Measurements from ENCODE around the gene SAMD4B.
A peak's percentile ranks its signal among the peaks of the same experiment; 100 is the strongest.

SAMD4B gene

GRCh38 chr19:39355253-39355652 is 13.0 kb downstream of the SAMD4B start:
- no peaks in the 10 kb centered on the region for H3K4me1 Mint-ChIP-seq
- no peak overlapping the region for H3K4me3 Mint-ChIP-seq
- DNase-seq, result no peak
- no peak for TF ChIP-seq CTCF (IDR thresholded peaks at IDR 0.05)
- H3K27ac Mint-ChIP-seq, result no peak overlapping the region
- H3K36me3 Mint-ChIP-seq (ENCODE audit: low read depth), result peaks cover 60% of the 10 kb centered on the region
- no peaks in the 10 kb centered on the region for H3K9me3 Mint-ChIP-seq
- peaks cover 3% of the 10 kb centered on the region for H3K27me3 Mint-ChIP-seq (ENCODE audit: low read depth, poor library complexity)

- H3K27me3 Mint-ChIP-seq (ENCODE audit: low read depth, poor library complexity), result peaks cover 3% of the 10 kb centered on the region
- no peak overlapping the region for H3K4me3 Mint-ChIP-seq
- H3K36me3 Mint-ChIP-seq (ENCODE audit: low read depth), result peaks cover 68% of the 10 kb centered on the region
- no peak for TF ChIP-seq CTCF (IDR thresholded peaks at IDR 0.05)
- DNase-seq, result no peak
- no peaks in the 10 kb centered on the region for H3K9me3 Mint-ChIP-seq
- no peaks in the 10 kb centered on the region for H3K4me1 Mint-ChIP-seq
- peak overlapping the region; percentile 83 for H3K27ac Mint-ChIP-seq
Observed at GRCh38 chr19:39356073-39356472, 13.9 kb downstream of the SAMD4B start.

DNA sequence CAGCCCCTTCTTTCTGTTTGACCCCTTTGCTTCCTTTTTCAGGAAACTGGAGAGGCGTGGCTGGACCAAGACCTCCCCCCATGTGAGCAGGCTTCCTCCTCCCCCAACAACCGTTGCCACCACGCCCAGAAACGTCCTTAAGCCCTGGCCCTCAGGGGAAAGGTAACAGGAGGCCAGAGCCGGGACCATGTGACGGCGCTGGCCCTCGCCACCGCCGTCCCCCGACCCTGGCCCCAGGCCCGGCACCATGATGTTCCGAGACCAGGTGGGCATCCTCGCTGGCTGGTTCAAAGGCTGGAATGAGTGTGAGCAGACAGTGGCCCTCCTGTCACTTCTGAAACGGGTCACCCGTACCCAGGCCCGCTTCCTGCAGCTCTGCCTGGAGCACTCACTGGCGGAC is 14.4 kb downstream of the SAMD4B start:
- TF ChIP-seq CTCF (IDR thresholded peaks at IDR 0.05), result no peak
- Mint-ChIP-seq H3K36me3 (ENCODE audit: low read depth) (peaks cover 67% of the 10 kb centered on the region), H3K4me3 (no peak overlapping the region), H3K4me1 (no peaks in the 10 kb centered on the region), H3K27ac (no peak overlapping the region), H3K9me3 (no peaks in the 10 kb centered on the region), H3K27me3 (ENCODE audit: low read depth, poor library complexity) (peaks cover 3% of the 10 kb centered on the region)
- no peak for DNase-seq

DNA sequence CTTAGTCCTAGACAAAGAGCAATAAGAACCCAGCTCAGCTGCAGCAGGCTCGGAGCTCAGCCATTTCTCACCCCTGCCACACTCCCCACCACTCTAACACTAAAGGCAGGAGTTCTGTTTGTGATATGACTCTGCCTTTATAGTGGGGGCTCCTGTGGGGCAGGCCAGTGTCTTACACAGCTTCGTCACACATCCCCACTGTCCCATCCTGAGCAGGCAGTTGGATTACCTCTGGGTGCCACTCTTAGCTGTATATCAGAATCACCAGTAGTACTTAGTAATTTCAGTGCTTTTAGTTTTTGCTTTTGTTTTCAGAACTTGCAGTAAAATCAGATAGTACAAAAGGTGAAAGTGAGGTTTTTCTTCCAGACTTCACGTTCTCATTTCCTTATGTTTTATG is 16.8 kb downstream of the SAMD4B start:
- H3K9me3 Mint-ChIP-seq, result no peaks in the 10 kb centered on the region
- no peaks in the 10 kb centered on the region for H3K27me3 Mint-ChIP-seq (ENCODE audit: low read depth, poor library complexity)
- no peak overlapping the region for H3K27ac Mint-ChIP-seq
- DNase-seq, result no peak
- H3K4me1 Mint-ChIP-seq, result no peaks in the 10 kb centered on the region
- no peak overlapping the region for H3K4me3 Mint-ChIP-seq
- TF ChIP-seq CTCF (IDR thresholded peaks at IDR 0.05), result no peak
- H3K36me3 Mint-ChIP-seq (ENCODE audit: low read depth), result peaks cover 74% of the 10 kb centered on the region

DNA sequence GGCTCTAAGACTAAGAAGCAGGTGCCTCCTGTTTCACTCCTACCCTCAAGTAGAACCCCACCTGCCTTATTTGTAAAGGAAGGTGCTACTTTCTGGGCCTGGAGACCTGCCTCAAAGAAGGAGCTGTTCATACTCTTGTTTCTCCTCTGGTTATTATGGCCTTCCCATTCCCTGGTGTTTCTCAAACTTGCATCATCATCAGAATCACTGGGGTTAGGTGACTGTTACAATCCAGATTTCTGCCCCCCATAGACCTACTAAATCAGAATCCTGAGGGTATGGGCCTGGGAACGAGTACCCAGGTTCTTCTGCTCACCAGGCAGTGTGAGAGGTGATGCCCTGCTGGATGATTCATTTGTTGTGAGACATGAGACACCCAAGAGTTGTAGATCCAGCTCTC is 18.4 kb downstream of the SAMD4B start:
- no peak overlapping the region for H3K27ac Mint-ChIP-seq
- no peaks in the 10 kb centered on the region for H3K4me1 Mint-ChIP-seq
- no peak for TF ChIP-seq CTCF (IDR thresholded peaks at IDR 0.05)
- H3K9me3 Mint-ChIP-seq, result no peaks in the 10 kb centered on the region
- H3K36me3 Mint-ChIP-seq (ENCODE audit: low read depth), result peaks cover 71% of the 10 kb centered on the region
- DNase-seq, result no peak
- H3K4me3 Mint-ChIP-seq, result no peak overlapping the region
- no peaks in the 10 kb centered on the region for H3K27me3 Mint-ChIP-seq (ENCODE audit: low read depth, poor library complexity)

GRCh38 chr19:39362682-39363657 is 20.7 kb downstream of the SAMD4B start:
- H3K9me3 Mint-ChIP-seq, result no peaks in the 10 kb centered on the region
- TF ChIP-seq CTCF (IDR thresholded peaks at IDR 0.05), result no peak
- H3K36me3 Mint-ChIP-seq (ENCODE audit: low read depth), result peaks cover 55% of the 10 kb centered on the region
- DNase-seq, result no peak
- H3K27ac Mint-ChIP-seq, result no peak overlapping the region
- H3K27me3 Mint-ChIP-seq (ENCODE audit: low read depth, poor library complexity), result no peaks in the 10 kb centered on the region
- no peaks in the 10 kb centered on the region for H3K4me1 Mint-ChIP-seq
- H3K4me3 Mint-ChIP-seq, result no peak overlapping the region

Measured in nephron progenitor cell (in vitro differentiated cells).